GM18517 (cell line): Measurements from ENCODE around the gene RLIM.

ENCODE experiments used
- ATAC-seq: cut with Tn5 transposase; IDR thresholded peaks from one replicate; pipeline ENCODE4 v1.9.1; 2021; ENCODE audit warnings: mild to moderate bottlenecking, moderate library complexity; ENCODE audit not compliant: unreplicated experiment

Gene RLIM

DNA sequence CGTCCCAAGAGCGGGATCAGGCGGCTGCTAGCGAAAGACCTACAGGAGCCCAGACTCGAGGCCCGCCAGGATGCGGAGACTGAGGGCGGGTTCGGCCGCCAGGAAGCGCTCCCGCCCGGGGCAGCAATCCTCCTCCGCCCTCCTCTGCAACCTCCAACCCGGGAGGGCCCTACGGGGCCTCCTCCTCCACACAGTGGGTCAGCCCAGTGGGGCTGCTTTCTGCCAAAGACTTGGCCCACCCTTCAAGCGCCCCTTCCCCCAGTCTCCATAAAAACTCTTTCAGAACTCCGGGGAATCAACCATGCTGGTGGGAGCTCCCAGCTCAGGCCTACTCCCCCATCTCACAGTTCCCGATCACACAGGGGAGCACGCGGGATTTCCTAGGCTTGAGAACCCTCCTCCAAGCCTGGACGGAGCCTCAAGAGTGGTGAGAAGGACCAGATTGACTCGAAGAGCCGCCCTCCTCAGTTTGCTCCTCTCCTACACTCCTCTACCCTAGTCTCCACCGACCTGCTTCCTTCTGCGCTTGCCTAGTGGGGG, 77.5 kb downstream of the RLIM start:
- ATAC-seq: peak; percentile 32

- peak; percentile 57 for ATAC-seq
Measured at GRCh38 chrX:74536152-74536831, 78.1 kb downstream of the RLIM start.

DNA sequence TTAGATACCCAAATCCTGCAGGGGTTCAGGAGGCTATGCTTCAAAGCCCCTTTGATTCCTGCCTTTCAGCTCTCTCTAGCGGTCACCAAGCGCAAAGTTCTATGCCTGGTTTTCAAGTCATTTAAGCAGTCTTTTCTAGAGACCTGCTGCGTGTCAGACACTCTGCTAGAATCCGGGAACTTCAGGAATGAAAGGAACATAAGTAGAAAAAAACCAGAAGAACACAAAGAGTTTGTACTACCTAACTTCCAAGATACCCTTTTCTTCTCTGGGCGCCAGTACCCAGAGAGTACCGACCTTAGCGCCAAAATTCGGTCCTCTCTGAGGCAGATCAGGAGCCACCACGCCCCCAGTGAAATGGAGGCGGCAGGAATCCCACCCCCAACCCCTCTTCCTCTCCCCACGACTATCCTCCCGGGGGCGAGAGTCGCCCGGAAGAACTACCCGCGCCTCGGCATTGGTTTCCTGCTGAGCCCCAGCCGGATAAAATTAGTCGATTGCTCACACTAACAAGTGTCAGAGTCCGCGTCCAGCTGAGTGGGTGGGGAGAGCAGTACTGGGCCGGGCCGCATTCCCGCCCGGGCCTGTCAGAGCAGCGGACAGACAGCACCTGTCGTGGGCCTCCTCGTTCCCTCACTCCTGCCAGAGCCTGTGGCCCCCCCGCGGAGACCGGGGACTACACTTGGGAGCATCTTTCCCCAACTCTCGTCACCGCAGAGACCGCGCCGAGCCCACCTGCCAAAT, 78.8 kb downstream of the RLIM start:
- ATAC-seq: peak; percentile 36
